Peyer's patch (tissue), 4 donors: ENCODE results near the gene AIG1. TPM values are rescaled to one million over a fixed set of nuclear protein-coding genes. Genes with fewer than 3 reads are reported as not detected.

Experiments used
- DNase-seq, 3 donors: peaks; one replicate each; pipeline ENCODE4 v3.0.0-alpha.2; 2017 to 2019
- H3K27ac ChIP-seq, 4 donors: fragments of 200-600 bp; sonication (generic); one replicate each; pipeline ENCODE4 v1.5.1; 2016 to 2019
- H3K27me3 ChIP-seq, 2 donors: fragments of 200-600 bp; sonication (generic); one replicate each; pipeline ENCODE4 v1.5.1; 2019
- H3K36me3 ChIP-seq, 3 donors: fragments of 200-600 bp; sonication (generic); one replicate each; pipeline ENCODE4 v1.5.1; 2016 to 2019
- H3K4me1 ChIP-seq, 4 donors: fragments of 200-600 bp; sonication (generic); one replicate each; pipeline ENCODE4 v1.5.1; 2016 to 2019
- H3K4me3 ChIP-seq, 4 donors: fragments of 200-600 bp; sonication (generic); 1 replicate in 3 of 4; 2 replicates in 1 of 4; pipeline ENCODE4 v1.5.1; 2016 to 2019; ENCODE audit warnings: mild to moderate bottlenecking in 1 of 4
- H3K9me3 ChIP-seq, 4 donors: fragments of 200-600 bp; sonication (generic); one replicate each; pipeline ENCODE4 v1.5.1; 2016 to 2019; ENCODE audit warnings: mild to moderate bottlenecking in 1 of 4
- POLR2A ChIP-seq, 2 donors: fragments of 450-650 bp; IDR thresholded peaks; one replicate each; pipeline ENCODE4 v1.5.1; 2017; ENCODE audit warnings: antibody characterized with exemption in 2 of 2, mild to moderate bottlenecking in 2 of 2, moderate library complexity in 2 of 2
- total RNA-seq, 4 donors: library from RNA; depleted of rRNA; stranded (reverse); fragments of >200 nt; gene quantifications; one replicate each; pipeline ENCODE4 v1.1.0, GENCODE V29; 2016
- TF ChIP-seq, protein P1 (sequence below), 6 experiments: fragments of 450-650 bp in 4 of 6; fragments of 200-600 bp in 2 of 6; sonication (generic) in 1 of 6; IDR thresholded peaks; one replicate each; pipeline ENCODE4 v1.5.1; 2017 to 2019; ENCODE audit warnings: antibody characterized with exemption in 6 of 6, mild to moderate bottlenecking in 3 of 6, moderate library complexity in 1 of 6

AIG1 gene
- total RNA-seq, 4 donors from 2014 or later: 9.1 to 133 (median 84.9) TPM

GRCh38 chr6:143332153-143332845 is 271.6 kb downstream of the AIG1 start:
- no peaks in the 10 kb centered on the region for H3K4me1 ChIP-seq
- H3K27ac ChIP-seq: no peak overlapping the region
- no peak for DNase-seq
- H3K27me3 ChIP-seq: no peaks in the 10 kb centered on the region
- TF ChIP-seq POLR2A (IDR thresholded peaks at IDR 0.05): no peak
- TF ChIP-seq, protein P1, sequence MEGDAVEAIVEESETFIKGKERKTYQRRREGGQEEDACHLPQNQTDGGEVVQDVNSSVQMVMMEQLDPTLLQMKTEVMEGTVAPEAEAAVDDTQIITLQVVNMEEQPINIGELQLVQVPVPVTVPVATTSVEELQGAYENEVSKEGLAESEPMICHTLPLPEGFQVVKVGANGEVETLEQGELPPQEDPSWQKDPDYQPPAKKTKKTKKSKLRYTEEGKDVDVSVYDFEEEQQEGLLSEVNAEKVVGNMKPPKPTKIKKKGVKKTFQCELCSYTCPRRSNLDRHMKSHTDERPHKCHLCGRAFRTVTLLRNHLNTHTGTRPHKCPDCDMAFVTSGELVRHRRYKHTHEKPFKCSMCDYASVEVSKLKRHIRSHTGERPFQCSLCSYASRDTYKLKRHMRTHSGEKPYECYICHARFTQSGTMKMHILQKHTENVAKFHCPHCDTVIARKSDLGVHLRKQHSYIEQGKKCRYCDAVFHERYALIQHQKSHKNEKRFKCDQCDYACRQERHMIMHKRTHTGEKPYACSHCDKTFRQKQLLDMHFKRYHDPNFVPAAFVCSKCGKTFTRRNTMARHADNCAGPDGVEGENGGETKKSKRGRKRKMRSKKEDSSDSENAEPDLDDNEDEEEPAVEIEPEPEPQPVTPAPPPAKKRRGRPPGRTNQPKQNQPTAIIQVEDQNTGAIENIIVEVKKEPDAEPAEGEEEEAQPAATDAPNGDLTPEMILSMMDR (IDR thresholded peaks at IDR 0.05): no peak
- H3K9me3 ChIP-seq: no peaks in the 10 kb centered on the region
- peaks cover 0 to 13% (median 0%) of the 10 kb centered on the region in 3 donors for H3K36me3 ChIP-seq
- H3K4me3 ChIP-seq: no peak overlapping the region

GRCh38 chr6:143333081-143333480 is 272.4 kb downstream of the AIG1 start:
- H3K36me3 ChIP-seq: peaks cover 0 to 13% (median 0%) of the 10 kb centered on the region in 3 donors
- H3K4me3 ChIP-seq: no peak overlapping the region
- DNase-seq: no peak
- H3K9me3 ChIP-seq: no peaks in the 10 kb centered on the region
- H3K4me1 ChIP-seq: no peaks in the 10 kb centered on the region
- no peak overlapping the region for H3K27ac ChIP-seq
- TF ChIP-seq, protein P1 (IDR thresholded peaks at IDR 0.05): no peak
- no peak for TF ChIP-seq POLR2A (IDR thresholded peaks at IDR 0.05)
- H3K27me3 ChIP-seq: no peaks in the 10 kb centered on the region

DNA sequence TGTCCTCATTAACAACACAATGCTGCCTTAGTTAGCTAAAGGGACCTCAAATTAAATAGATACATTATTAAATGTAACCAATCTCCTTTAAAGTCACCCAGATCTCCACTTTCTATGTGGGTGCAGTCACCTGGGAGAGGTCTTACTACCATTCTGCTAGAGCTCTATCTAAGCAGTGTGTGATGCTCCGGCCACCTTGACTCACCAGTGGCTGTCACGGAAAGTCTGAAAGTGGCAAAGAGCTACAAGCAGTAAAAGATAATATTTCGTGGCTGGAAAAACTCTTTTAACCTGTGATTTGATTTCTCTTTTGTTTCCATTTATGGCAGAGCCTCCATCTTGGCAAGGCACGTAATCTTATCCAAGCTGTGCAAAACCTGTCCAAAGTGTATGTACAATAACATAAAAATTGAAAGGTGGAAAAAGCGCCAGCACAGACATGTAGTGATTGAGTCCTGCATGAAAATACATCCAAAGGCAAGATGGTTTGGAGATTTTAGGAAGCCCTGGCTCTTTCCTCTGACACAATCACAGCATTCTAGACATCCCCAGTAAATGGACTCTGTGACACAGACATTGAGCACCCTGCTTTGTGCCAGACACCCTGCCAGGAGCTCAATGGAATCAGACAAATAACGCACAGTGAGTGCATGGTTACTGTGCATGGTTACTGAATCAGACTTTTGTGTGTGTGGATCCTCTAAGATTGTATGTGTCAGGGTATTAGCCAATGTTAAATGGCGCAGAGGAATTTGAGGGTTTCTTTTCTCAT is 273.2 kb downstream of the AIG1 start:
- TF ChIP-seq, protein P1 (IDR thresholded peaks at IDR 0.05): no peak
- TF ChIP-seq POLR2A (IDR thresholded peaks at IDR 0.05): no peak
- Histone ChIP-seq H3K9me3 (no peaks in the 10 kb centered on the region), H3K4me1 (no peaks in the 10 kb centered on the region), H3K36me3 (peaks cover 0 to 13% (median 0%) of the 10 kb centered on the region in 3 donors), H3K27ac (no peak overlapping the region), H3K4me3 (no peak overlapping the region), H3K27me3 (no peaks in the 10 kb centered on the region)
- no peak for DNase-seq

DNA sequence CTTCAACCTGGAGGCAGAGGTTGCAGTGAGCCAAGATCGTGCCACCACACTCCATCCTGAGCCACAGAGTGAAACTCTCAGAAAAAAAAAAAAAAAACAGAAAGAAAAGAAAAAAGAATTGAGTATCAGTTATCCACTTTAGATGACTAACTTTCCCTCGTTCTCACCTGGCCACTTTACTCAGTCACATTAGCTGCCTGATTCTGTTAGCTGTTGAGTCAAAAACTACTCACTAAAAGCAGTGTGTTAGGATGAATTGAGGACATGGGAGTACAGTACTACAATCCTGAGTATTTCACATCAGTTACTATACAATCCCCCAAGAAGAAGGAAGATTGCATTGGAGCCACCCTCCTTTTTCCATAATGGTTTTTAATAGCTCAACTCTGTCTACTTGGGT is 275.2 kb downstream of the AIG1 start:
- Histone ChIP-seq H3K4me1 (no peaks in the 10 kb centered on the region), H3K27ac (no peak overlapping the region), H3K36me3 (peaks cover 0 to 13% (median 0%) of the 10 kb centered on the region in 3 donors), H3K4me3 (no peak overlapping the region), H3K27me3 (no peaks in the 10 kb centered on the region), H3K9me3 (no peaks in the 10 kb centered on the region)
- no peak for DNase-seq
- TF ChIP-seq, protein P1 (IDR thresholded peaks at IDR 0.05): no peak
- TF ChIP-seq POLR2A (IDR thresholded peaks at IDR 0.05): no peak

GRCh38 chr6:143336446-143337152 is 275.9 kb downstream of the AIG1 start:
- Histone ChIP-seq H3K4me1 (no peaks in the 10 kb centered on the region), H3K27ac (no peak overlapping the region), H3K4me3 (no peak overlapping the region), H3K27me3 (no peaks in the 10 kb centered on the region), H3K36me3 (peaks cover 0 to 15% (median 0%) of the 10 kb centered on the region in 3 donors), H3K9me3 (no peaks in the 10 kb centered on the region)
- TF ChIP-seq POLR2A (IDR thresholded peaks at IDR 0.05): no peak
- TF ChIP-seq, protein P1 (IDR thresholded peaks at IDR 0.05): no peak
- no peak for DNase-seq
